ENCODE data around the gene EDC3.

GRCh38 chr15:74592222-74592621, 103.6 kb downstream of the EDC3 start:
- TF ChIP-seq CTCF (IDR thresholded peaks at IDR 0.05) (no peak), EP300 (IDR thresholded peaks at IDR 0.05) (no peak), POLR2A (IDR thresholded peaks at IDR 0.05) (no peak)
